ENCODE measurements around the gene KRTAP5-3.
"Not testable (repeated sequence)": the region's sequence is repeated elsewhere in the genome, so short reads cannot be mapped to it uniquely, and the experiment has no call there.

The KRTAP5-3 gene

DNA sequence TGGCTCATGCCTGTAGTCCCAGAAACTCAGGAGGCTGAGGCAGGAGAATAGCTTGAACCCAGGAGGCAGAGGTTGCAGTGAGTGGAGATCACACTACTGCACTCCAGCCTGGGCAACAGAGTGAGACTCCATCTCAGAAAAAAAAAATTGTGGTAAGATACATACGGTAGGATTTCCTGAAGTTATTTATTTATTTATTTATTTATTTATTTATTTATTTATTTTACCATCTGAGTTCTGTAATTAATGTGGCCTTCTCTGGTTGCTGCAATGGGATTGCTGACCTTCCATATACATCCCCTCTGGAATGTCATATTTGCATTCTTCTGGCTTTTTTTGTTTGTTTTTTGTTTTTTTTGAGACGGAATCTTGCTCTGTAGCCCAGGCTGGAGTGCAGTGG, 25.4 kb downstream of the KRTAP5-3 start:
- DNase-seq (ENCODE audit: low spot score): not testable (repeated sequence)

DNA sequence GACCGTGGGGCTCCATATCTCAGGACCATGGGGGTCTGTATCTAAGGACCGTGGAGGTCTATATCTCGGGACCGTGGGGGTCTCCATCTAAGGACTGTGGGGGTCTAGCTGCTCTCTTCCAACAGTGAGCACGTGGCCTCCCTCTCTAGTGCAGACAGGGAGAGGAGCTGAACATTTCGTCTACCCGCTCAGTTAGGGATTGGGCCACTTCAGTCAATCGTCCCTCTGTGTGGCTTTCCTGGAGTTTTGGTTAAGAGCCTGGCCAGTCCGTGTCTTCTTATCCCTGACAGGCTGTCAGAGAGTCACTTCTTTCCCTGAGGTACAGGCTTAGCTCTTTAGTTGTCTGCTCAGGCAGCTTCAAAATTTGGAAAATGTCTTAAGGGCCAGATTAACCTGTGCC, 26.3 kb downstream of the KRTAP5-3 start:
- no peak for DNase-seq (ENCODE audit: low spot score)

DNA sequence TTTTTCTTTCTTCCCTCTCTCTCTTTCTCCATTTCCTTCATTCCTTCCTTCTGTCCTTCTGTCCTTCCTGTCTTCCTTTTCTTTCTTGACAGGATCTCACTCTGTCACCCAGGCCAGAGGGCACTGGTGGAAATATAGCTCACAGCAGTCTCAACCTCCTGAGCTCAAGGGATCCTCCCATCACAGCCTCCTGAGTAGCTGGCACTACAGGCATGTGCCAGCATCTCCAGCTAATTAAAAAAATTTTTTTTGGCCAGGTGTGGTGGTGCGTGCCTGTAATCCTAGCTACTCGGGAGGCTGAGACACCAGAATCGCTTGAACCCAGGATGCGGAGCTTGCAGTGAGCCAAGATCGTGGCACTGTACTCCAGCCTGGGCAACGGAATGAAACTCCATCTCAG, 31.4 kb downstream of the KRTAP5-3 start:
- no peak for DNase-seq (ENCODE audit: low spot score)

DNA sequence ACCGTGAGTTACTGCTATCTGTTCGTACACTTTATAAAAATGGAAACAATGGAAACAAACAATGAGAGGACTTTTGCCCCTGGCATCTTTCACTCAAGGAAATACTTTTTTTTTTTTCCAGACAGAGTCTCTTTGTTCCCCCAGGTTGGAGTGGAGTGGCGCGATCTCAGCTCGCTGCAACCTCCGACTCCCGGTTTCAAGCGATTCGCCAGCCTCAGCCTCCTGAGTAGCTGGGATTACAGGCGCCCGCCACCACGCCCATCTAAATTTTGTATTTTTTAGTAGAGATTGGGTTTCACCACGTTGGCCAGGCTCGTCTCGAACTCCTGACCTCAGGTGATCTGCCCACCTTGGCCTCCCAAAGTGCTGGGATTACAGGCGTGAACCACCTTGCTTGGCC, 32.5 kb downstream of the KRTAP5-3 start:
- DNase-seq (ENCODE audit: low spot score): not testable (repeated sequence)

DNA sequence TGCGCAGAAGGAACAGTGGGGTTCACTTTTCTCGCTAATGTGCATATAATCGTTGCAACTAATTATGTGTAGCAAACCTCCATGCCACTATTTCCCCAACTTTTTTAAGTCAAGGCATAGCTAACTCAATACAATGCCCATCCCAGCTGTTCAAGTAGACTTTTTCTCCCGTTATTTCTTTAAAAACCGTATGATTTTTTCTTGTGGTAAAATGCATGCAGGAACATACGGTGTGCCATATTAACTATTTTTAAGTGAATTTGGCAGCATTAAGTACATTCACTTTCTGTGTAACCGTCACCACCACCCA, 33.4 kb downstream of the KRTAP5-3 start:
- DNase-seq (ENCODE audit: low spot score): no peak

DNA sequence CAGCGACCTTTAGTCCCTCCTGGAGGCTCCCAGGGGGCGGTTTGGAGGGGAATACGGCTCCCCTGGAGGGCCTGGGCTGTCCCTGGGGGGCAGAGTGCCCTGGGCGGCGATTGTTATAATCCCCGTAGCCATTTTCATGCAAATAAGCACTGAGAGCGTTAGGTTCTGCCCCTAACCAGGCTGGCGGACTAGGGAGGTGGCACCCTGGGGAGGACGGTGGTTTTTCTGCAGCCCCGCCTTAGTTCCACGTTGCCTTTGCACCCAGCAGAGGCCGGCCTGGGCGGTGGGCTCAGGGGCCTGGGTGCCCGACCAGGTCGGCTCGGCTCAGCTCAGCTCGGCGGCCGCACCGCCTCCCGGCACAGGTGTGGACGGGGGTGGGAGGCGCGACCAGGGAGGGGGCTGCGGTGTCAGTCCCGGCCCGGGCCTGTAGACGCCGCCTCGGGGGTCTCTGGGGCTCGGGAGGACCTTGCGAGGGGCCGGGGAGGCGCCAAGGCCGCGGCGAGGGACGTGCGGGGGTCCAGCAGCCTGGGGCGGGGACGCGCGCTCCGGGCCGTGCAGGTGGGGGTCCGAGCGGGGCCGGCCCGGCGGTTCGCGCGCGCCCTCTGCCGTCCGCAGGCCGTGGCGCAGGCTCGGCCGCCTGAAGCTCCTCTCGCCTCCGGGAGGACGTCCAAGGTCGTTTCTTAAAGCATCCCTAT, 33.9 kb downstream of the KRTAP5-3 start:
- peak; percentile 89 for DNase-seq (ENCODE audit: low spot score)

DNA sequence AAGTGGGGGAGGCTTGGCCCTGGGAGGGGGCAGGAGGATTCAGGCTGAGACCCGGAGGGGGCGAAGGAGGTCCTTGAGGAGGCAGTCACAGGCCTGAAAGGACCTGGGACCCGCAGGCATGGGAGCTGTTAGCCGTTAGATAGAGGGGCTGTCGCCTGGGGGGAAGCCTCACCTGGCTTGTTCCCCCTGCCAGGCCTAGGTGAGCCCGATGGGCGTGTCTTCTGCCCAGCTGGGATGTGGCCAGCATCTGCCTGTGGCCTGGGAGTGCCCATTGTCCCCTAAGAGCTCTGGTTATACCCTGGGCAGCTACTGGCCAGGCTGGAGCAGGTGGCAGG, 34.4 kb downstream of the KRTAP5-3 start:
- no peak for DNase-seq (ENCODE audit: low spot score)

DNA sequence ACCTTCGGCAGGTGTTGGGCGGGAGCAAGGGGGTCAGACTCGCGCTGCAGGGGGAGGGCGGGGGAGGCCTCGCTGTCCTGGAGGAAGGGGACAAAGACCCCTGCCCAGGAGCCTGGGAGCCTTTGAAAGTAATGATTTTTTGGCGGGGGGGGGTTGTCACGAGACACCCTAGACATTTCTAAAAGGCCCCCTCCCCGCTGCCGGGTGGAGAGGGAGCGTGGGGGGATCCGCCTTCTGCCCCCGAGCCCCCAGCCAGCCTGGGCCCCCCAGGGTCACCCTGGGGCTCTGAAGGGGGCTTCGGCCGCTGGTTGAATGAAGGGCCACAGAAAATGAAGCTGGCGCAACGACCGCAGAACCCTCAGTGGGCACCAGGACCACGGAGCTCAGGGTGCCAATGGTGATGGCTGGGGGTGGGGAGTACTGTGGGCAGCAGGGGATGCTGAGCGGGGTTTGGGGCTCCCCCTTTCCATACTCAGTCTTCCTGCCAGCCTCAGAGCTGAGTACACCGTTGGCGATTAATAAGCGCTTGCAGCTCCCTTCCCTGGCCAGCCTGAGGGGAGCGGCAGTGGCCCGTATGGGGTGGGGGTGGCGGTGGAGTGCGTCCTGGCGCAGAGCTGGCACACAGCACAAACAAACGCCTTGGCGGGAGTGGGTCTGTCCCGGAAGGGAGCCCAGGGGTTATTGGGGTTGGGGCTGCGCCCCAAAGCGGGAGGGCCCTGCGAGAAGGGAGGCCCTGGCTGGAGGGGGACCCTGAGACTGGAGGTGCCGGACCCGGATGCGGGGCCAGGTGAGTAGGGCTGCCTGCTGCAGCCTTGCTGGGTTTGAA, 35.0 kb downstream of the KRTAP5-3 start:
- no peak for DNase-seq (ENCODE audit: low spot score)

DNA sequence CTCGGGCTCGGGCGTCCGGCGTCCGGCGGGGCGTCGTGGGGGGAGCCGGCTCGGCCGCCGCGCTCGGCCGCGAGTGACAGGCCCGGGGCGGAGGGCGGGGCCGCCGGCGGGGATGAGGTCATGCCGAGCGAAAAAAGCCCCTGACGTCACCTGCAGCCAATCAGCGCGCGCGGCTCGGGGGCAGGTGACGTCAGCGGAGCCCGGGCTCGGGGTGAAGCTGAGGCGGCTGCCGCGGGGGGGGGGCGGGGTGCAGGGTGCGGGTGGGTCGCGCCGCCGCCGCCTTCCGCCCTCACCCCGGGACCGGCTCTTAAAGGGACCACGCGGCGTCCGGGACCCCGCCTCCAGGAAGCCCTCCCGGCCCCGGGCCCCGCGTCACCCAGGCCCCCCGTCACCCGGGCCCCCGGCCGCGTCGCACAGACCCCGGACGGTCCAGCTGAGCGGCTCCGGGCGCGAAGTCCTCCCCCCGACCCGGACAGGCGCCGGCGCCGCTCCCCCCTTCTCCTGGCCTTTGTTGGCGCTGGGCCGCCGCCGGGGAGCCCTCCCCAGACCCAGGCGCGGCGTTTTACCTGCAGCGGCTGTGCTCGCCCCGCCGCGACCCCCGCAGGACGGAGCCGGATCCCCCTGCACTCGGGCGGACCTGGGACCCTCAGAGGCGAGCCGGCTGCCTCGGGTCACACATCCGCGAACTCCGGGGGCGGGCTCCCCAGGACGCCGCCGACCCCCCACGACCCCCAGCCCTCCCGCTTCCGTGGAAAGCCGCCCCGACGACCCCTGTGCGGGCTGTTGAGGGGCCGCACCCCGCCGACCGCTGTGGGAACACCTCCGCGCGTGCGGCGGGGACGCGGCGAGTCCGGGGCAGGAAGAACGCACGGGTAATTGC, 35.8 kb downstream of the KRTAP5-3 start, which contains the start of gene DUSP8:
Gene DUSP8 (minus strand): TSS at position 75 of the 880 bp plus-strand sequence. CDS start 6,445 bp downstream, outside the sequence.
- DNase-seq (ENCODE audit: low spot score): peak; percentile 98

DNA sequence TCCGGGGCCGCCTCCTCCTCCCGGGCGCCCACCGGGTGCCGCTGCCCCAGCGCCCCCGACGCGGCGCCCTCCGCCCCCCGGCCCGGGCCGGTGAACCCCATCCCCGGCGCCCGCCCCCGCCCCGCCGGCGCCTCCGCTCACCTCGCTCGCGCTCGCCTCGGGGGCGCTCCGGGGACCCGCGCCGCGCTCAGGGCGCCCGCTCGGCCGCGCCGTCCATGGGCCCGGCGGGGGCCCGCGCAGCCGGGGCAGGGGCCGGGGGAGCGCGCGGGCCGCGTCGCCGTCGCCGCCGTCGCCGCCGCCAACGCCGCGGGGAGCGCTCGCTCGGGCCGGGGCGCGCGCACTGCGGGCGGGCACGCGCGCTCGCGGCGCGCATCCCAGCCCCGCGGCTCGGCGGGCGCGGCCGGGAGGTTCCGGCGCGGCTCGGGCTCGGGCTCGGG, 36.5 kb downstream of the KRTAP5-3 start:
- DNase-seq (ENCODE audit: low spot score): no peak

DNA sequence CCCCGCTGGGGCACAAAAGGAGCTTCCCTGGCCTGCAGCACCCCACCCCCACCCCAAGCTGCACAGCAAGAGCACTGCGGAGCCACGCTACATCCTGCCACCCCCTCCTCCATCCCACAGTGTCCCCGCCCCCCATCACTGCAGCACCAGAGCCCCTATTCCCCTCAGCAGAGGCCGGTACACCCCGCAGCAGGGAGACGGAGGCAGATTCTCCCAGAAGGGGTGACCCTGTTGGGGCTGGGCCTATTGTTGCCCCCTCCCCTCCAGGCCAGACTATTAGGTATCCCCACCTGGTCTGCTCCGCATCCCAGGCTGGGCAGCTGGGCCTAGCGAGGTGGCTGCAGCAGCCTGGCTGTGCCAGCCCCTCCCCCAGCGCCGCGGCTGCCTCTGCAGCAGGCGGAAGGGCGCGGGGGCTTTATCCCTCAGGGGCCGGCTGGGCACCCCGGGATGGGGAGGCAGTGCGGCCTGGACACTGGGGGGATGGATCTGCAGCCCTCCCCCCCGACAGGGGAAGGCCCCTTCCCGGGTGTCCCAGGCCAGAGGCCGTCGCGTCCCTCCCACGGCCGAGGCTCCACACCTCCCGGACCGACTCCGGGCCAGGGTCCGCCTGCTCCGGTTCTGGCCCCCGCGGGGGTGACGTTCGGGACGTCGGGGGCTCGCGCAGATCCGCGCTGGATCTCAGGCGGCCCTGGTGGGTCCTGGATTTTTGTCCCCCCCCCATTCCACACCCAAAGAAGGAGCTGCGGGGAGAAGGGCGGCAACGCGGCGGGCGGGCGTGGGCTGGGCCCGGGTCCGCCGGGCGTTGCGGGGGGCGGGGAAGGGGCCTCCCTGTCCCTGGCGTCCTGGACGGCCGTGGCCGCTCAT, 37.1 kb downstream of the KRTAP5-3 start:
- no peak for DNase-seq (ENCODE audit: low spot score)

DNA sequence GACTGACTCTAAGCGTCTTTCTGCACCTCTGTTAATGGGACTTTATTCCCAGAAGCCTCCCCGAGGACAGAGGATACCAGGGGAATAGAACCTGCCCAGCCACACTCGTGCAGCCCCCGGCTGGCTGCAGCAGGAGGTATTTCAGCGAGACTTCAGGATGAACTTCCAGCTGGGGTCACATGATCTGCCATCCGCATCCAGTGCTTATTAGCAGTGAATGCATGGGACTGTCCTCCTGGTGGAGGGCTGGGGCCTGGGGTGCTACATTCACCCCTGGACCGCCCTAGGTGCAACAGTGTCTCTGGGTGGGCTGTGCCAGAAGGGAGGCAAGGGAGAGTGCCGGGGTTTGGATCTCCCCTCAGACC, 37.8 kb downstream of the KRTAP5-3 start:
- DNase-seq (ENCODE audit: low spot score): no peak

DNA sequence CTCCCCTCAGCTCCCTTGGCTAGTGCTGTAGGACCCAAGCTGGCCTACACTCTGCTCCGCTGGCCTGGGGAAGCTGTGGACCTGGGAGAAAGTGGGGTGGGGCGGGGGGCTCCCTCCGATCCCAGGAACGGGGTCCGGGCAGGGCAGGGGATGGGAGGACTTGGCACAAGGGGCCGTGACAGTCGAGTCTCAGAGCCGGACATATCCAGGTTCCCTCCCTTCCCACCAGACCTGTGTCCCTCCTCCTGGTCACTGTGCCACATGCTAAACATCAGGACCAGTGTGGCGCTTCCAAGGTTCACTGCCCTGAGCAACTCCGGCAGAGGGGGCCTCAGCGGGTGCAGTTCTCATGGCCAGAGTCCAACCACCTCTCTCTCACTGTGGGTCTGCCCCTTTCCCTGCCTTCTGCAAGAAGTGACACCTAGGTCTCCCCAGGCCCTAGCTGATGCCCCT, 38.2 kb downstream of the KRTAP5-3 start:
- DNase-seq (ENCODE audit: low spot score): no peak

DNA sequence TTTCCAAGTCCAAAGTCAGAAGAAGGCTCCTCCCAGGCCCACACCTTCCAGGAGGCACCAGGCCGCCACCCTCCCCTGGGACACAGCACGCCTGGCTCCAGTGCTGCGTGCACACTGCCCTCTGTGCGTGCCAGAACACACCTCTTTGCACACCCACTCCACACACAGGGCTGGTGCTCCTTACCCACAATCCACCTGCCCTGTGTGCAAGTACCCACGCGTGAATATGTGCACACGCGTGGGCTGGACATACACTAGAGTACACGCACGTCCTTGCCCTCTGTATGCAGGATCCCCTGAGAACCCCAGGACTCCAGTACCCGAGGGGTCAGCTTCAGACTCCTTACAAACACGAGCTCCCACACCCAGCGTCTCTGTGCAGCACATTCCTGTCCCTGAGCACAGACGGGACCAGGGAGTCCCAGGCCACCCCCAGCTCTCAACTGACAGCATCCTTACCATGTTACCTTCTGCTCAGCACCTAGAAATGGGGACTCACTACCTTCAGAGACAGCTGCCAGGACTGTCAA, 38.9 kb downstream of the KRTAP5-3 start:
- DNase-seq (ENCODE audit: low spot score): no peak

DNA sequence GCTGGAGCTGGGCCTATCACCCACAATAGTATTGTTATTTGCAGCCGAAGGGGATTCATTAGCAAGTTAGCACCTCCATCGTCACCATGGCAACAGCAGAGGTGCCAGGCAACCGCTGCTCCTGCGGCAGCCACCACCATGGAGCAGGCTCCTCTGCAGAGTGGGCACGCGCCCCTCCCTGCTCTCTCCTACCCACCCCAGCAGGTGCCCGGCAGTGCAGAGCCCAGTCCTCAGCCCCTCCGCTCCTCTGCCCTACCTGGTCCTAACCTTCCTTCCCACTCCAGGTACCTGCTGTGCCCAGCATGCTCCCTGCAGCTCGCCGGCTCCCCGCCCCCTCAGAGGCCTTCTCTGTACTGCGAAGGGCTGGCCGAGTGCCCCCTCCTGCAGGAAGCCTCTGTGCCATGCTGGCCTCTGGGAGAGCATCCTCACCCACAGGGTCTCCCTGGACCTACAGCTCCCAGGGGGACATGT, 39.8 kb downstream of the KRTAP5-3 start:
- DNase-seq (ENCODE audit: low spot score): no peak

DNA sequence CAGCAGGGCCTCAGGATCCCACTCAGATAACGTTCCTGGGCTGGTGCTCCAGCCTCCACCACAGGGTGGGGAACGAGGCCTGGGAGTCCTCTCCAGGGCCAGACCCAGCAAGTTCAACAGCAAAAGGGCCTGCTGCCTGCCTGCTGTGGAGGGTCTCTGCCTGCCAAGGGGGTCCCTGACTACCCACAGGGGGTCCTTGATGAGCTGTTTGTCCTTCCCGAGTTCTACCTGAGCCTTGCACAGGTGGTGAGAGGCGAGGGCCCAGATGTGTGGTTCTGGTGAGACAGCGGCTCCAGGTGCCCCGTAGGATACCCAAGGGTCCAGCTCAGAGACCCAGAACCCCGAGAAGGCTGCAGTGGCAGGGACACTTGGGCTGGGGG, 40.6 kb downstream of the KRTAP5-3 start:
- no peak for DNase-seq (ENCODE audit: low spot score)

DNA sequence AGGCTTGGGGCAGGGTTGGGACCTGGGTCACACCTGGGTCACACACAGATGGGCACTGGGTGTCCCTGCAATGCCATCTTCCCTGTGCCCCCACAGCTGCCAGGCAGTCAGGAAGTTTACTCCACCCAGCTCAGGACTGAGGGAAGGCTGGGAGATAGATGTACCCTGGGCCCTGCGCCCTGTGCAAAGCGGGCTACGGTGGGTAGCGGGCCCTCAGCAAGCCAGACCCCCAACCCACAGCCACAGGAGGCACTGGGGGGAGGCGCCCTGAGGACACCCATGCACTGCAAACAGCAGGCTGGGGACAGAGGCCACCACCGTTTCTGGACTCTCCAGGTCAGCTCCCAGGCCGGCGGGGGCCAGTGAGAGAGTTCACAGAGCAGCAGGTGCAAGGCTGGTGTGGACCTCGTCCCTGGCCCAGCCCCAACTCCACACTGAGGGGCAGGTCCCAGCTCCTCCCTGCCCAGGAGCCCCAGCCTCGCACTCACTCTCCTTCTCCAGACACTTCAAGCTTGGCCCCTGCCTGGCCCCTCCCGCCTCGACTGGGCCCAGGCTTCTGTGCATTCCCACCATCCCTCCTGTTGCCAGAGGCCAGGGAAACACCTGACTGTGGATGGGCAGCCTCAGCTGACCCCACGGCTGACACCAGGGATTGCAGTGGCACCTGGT, 41.1 kb downstream of the KRTAP5-3 start:
- no peak for DNase-seq (ENCODE audit: low spot score)

DNA sequence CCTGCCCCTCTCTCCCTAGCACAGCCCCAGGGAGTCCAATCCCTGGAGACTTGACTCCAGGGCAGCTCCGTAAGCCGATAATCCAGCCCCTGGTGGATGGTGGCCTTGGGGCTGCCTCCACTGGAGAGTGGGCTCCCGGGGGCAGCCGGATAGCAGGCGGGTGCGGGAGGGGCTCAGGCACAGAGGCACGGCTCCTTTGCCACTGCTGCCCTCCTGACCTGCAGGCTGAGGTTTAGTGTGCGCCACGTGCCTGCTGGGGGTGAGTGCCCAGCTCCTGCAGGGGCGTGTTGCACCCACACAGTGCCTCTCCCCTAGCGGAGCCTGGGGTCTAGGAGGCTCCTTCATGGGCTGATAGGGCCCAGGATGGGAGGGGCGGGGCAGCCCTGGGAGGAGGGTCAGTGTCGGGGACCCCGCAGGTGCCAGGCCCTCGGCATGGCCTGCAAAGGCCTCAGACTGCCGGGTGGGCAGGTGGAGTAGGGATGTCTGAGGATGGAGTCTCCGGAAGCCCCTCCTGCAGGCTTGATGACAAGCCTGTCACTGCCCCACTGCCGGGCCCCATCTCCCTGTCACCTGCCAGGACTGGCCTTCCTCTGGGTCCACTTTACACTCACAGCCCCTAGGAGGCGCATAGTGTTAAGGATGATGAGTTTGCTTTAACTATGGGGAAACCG, 41.7 kb downstream of the KRTAP5-3 start:
- DNase-seq (ENCODE audit: low spot score): no peak

DNA sequence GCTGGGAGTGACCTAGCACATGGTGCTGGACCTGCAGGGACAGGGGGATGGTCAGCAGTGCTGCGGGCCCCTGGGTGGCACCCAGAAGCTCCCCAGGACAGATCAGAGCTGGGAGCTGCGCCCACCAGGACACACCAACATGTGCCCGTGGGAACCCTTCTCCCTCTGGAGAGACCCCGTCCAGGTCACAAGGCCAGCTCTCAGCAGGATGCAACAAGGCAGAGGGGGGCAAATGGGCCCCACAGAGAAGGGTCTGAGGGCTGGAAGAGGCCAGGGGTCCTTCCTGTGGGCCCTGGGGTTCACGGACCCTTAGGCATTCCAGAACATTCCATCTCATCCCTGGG, 42.4 kb downstream of the KRTAP5-3 start:
- no peak for DNase-seq (ENCODE audit: low spot score)

DNA sequence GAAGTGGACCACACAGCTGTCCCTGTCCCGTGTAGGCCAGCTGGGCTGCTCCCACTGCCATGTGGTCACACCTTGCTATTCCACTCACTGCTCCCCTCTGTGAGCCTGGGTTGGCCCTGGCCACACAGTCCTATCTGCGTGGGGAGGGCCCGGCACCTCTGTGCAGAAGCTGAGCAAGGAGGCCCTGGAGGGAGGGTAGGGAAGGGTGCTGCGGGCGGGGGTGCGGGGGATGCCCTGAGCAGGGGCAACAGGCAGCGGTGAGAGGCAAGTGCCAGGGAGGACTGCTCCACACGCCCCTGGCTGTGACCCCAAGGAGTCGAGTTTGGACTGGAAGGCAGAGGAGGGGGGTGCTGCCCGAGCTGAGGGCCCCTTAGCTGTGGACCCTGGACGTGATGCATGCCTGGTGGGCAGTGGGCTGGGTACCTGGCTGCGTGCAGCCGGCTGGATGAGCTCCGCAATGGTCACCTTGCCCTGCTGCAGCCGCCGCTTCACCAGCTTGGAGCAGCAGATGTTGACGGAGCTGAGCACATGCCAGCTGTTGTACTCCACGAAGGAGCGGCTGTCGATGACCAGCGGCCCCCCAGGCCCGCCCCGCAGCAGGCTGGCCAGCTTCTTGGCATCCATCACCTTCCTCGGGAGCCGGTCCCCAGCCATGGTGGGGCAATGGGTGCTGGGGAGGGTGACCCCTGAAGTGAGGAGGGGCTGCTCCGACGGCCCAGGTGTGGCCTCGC, 42.9 kb downstream of the KRTAP5-3 start:
- DNase-seq (ENCODE audit: low spot score): no peak
